Keratinocyte (primary cell): ENCODE results near the gene RABL6. TPM values are rescaled to one million over a fixed set of nuclear protein-coding genes. Genes with fewer than 3 reads are reported as not detected.

Source experiments
- DNase-seq: peaks from one replicate; pipeline ENCODE4 v3.0.0-alpha.2; 2011; ENCODE audit warnings: low read depth, missing footprints, low spot score
- FAIRE-seq: peaks from 2 replicates; lab custom pipeline; 2011; peaks lifted over from hg19 to GRCh38; lab: Jason Lieb, UNC
- H2AFZ ChIP-seq: 2 replicates; pipeline ENCODE4 v1.6.0; 2012; ENCODE audit warnings: low read length, control low read depth, inconsistent platforms; ENCODE audit not compliant: control insufficient read depth
- H3K27ac ChIP-seq: 2 replicates; pipeline ENCODE4 v1.5.1; 2011; ENCODE audit warnings: low read length; ENCODE audit not compliant: control insufficient read depth, insufficient read depth
- H3K27me3 ChIP-seq: 3 replicates; pipeline ENCODE4 v1.6.0; 2011; ENCODE audit warnings: low read length; ENCODE audit not compliant: control insufficient read depth, insufficient read depth; ENCODE audit errors: extremely low read depth
- H3K36me3 ChIP-seq, 2 experiments: 2 replicates in 1 of 2; 3 replicates in 1 of 2; pipeline ENCODE4 v1.5.1; 2011; ENCODE audit warnings: low read length in 2 of 2, mild to moderate bottlenecking in 1 of 2; ENCODE audit not compliant: control insufficient read depth in 2 of 2, insufficient read depth in 2 of 2; ENCODE audit errors: extremely low read depth in 1 of 2
- H3K4me1 ChIP-seq: 3 replicates; pipeline ENCODE4 v1.5.1; 2011; ENCODE audit warnings: low read length; ENCODE audit not compliant: control insufficient read depth, insufficient read depth; ENCODE audit errors: extremely low read depth
- H3K4me2 ChIP-seq: 3 replicates; pipeline ENCODE4 v1.6.0; 2011; ENCODE audit warnings: low read depth, low read length; ENCODE audit not compliant: control insufficient read depth, insufficient read depth; ENCODE audit errors: extremely low read depth
- H3K4me3 ChIP-seq, 3 experiments: fragments of 200-600 bp in 1 of 3; sonication (generic) in 1 of 3; 2 replicates in 2 of 3; 3 replicates in 1 of 3; pipeline ENCODE4 v1.5.1; 2011 to 2016; ENCODE audit warnings: low read length in 3 of 3, mild to moderate bottlenecking in 3 of 3, control low read depth in 2 of 3, inconsistent platforms in 1 of 3, low read depth in 1 of 3, mixed read lengths in 1 of 3, mixed run types in 1 of 3, moderate library complexity in 1 of 3; ENCODE audit not compliant: control insufficient read depth in 2 of 3, insufficient read depth in 2 of 3; ENCODE audit errors: extremely low read depth in 1 of 3
- H3K79me2 ChIP-seq: 2 replicates; pipeline ENCODE4 v1.6.0; 2012; ENCODE audit warnings: low read length; ENCODE audit not compliant: control insufficient read depth, insufficient read depth
- H3K9ac ChIP-seq: 3 replicates; pipeline ENCODE4 v1.6.0; 2011; ENCODE audit warnings: low read length; ENCODE audit not compliant: control insufficient read depth, insufficient read depth; ENCODE audit errors: extremely low read depth
- H3K9me1 ChIP-seq: 3 replicates; pipeline ENCODE4 v1.6.0; 2011; ENCODE audit warnings: low read length; ENCODE audit not compliant: control insufficient read depth, insufficient read depth; ENCODE audit errors: extremely low read depth
- H3K9me3 ChIP-seq: 2 replicates; pipeline ENCODE4 v1.5.1; 2012; ENCODE audit warnings: low read depth, low read length; ENCODE audit not compliant: control insufficient read depth
- H4K20me1 ChIP-seq: 3 replicates; pipeline ENCODE4 v1.6.0; 2011; ENCODE audit warnings: low read length; ENCODE audit not compliant: control insufficient read depth, insufficient read depth; ENCODE audit errors: extremely low read depth
- EZH2 ChIP-seq: IDR thresholded peaks from one replicate; pipeline ENCODE4 v1.6.1; 2012; ENCODE audit warnings: inconsistent platforms, mild to moderate bottlenecking, low read length, moderate library complexity
- dilution Hi-C: fragments of 300-500 bp; cut with MboI; formaldehyde crosslinking; loops from one replicate; pipeline ENCODE4 v1.7.0; 2020; ENCODE audit warnings: low sequenced_read_pairs; ENCODE audit not compliant: extremely low pct_ligation_motif_present
- polyA plus RNA-seq, 5 experiments: library from polyadenylated mRNA; depleted of rRNA in 3 of 5; stranded (reverse) in 3 of 5; stranded (forward) in 1 of 5; unstranded in 1 of 5; fragments of >200 nt; gene quantifications; 1 replicate in 1 of 5; 2 replicates in 3 of 5; 3 replicates in 1 of 5; pipeline versions ENCODE4 v1.2.1 to v1.2.3, GENCODE V29; 2011 to 2012; ENCODE audit warnings: missing spikeins in 2 of 5, low read depth in 1 of 5, low replicate concordance in 1 of 5
- TF ChIP-seq, protein P1 (sequence below), 3 experiments: IDR thresholded peaks in 1 of 3; conservative IDR thresholded peaks in 1 of 3; optimal IDR thresholded peaks in 1 of 3; 2 replicates in 2 of 3; 3 replicates in 1 of 3; pipeline versions ENCODE3 to v1.5.1; 2011; ENCODE audit warnings: low read length in 3 of 3, mild to moderate bottlenecking in 3 of 3, moderate library complexity in 2 of 3, control low read depth in 1 of 3, inconsistent platforms in 1 of 3; ENCODE audit not compliant: insufficient read depth in 2 of 3; ENCODE audit errors: extremely low read depth in 1 of 3

RABL6 gene
- polyA plus RNA-seq, 1 donor (not counting 4 experiments of a cell fraction or from before 2014, with no cell fraction given), result 46.3 TPM

DNA sequence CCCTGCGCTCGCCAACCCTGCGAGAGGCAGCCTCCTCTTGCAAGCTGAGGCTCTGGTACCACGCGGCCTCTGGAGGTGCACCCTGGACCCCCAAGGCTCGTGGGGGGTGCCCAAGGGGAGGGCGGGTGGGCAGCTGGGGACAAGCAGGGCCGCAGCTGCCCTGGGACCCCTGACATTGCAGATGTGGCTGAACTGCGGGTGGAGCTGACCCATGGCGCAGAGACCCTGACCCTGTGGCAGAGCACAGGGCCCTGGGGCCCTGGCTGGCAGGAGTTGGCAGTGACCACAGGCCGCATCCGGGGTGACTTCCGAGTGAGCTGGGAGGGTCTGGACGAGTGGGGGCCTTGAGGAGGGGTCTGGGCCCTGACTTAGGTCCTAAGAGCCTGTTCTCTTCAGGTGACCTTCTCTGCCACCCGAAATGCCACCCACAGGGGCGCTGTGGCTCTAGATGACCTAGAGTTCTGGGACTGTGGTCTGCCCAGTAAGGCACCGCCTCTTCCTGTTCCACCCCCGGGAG, 45.9 kb downstream of the RABL6 start:
- Histone ChIP-seq H3K27me3 (no peaks in the 10 kb centered on the region), H2AFZ (no peak overlapping the region), H3K4me2 (no peak overlapping the region), H3K4me1 (peaks cover 9% of the 10 kb centered on the region), H3K9me3 (no peaks in the 10 kb centered on the region), H3K36me3 (peaks cover 3 to 17% of the 10 kb centered on the region in 2 experiments), H3K79me2 (peaks cover 6% of the 10 kb centered on the region), H3K9me1 (no peaks in the 10 kb centered on the region), H3K9ac (no peak overlapping the region), H4K20me1 (peaks cover 6% of the 10 kb centered on the region), H3K27ac (no peak overlapping the region), H3K4me3 (no peak overlapping the region)
- dilution Hi-C loops, result no loop called here
- TF ChIP-seq EZH2, result no peak
- TF ChIP-seq, protein P1, sequence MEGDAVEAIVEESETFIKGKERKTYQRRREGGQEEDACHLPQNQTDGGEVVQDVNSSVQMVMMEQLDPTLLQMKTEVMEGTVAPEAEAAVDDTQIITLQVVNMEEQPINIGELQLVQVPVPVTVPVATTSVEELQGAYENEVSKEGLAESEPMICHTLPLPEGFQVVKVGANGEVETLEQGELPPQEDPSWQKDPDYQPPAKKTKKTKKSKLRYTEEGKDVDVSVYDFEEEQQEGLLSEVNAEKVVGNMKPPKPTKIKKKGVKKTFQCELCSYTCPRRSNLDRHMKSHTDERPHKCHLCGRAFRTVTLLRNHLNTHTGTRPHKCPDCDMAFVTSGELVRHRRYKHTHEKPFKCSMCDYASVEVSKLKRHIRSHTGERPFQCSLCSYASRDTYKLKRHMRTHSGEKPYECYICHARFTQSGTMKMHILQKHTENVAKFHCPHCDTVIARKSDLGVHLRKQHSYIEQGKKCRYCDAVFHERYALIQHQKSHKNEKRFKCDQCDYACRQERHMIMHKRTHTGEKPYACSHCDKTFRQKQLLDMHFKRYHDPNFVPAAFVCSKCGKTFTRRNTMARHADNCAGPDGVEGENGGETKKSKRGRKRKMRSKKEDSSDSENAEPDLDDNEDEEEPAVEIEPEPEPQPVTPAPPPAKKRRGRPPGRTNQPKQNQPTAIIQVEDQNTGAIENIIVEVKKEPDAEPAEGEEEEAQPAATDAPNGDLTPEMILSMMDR (optimal IDR thresholded peaks at IDR 0.05 in 1 of 3, IDR thresholded peaks at IDR 0.05 in 1 of 3, conservative IDR thresholded peaks at IDR 0.05 in 1 of 3; ENCODE audit: extremely low read depth in 1 of 3, insufficient read depth in 2 of 3, low read length in 3 of 3), result no peak
- FAIRE-seq (no peak), DNase-seq (no peak)

DNA sequence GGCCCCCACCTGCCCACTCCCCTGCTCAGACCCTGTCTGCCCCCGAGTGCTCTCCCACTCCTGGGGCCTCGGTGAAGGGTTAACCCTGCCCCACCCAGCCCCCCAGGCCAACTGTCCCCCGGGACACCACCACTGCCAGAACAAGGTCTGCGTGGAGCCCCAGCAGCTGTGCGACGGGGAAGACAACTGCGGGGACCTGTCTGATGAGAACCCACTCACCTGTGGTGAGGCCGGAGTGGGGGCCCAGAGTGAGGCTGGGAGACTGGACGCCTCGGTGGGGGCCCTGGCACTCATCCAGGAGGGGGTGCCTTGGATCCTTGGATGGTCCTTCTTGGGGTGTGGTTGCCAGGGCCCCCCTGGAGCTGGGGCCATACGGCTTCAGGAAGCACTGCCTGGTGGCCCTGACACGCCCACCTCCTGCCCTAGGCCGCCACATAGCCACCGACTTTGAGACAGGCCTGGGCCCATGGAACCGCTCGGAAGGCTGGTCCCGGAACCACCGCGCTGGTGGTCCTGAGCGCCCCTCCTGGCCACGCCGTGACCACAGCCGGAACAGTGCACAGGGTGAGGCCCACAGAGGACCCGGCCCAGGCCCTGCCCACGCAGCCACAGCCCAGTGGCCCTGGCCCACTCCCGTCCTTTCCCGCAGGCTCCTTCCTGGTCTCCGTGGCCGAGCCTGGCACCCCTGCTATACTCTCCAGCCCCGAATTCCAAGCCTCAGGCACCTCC, 46.5 kb downstream of the RABL6 start:
- H2AFZ ChIP-seq, result no peak overlapping the region
- no peak for DNase-seq
- H3K27me3 ChIP-seq, result no peaks in the 10 kb centered on the region
- no peaks in the 10 kb centered on the region for H3K9me1 ChIP-seq
- peaks cover 11% of the 10 kb centered on the region for H3K4me1 ChIP-seq
- H3K9ac ChIP-seq, result no peak overlapping the region
- H3K27ac ChIP-seq, result no peak overlapping the region
- dilution Hi-C loops, result no loop called here
- peaks cover 6% of the 10 kb centered on the region for H3K79me2 ChIP-seq
- no peak for FAIRE-seq
- H3K4me3 ChIP-seq, result no peak overlapping the region
- no peaks in the 10 kb centered on the region for H3K9me3 ChIP-seq
- H3K36me3 ChIP-seq, result peaks cover 3 to 17% of the 10 kb centered on the region in 2 experiments
- H4K20me1 ChIP-seq, result peaks cover 6% of the 10 kb centered on the region
- TF ChIP-seq, protein P1 (optimal IDR thresholded peaks at IDR 0.05 in 1 of 3, IDR thresholded peaks at IDR 0.05 in 1 of 3, conservative IDR thresholded peaks at IDR 0.05 in 1 of 3; ENCODE audit: extremely low read depth in 1 of 3, insufficient read depth in 2 of 3, low read length in 3 of 3), result no peak
- no peak for TF ChIP-seq EZH2
- no peak overlapping the region for H3K4me2 ChIP-seq
